GOT3 (cell line): ENCODE measurements around the gene GIPC3.

Experiments
- DNase-seq: peaks from one replicate; lab custom pipeline; 2025; ENCODE audit warnings: mixed read lengths; lab: John Stamatoyannopoulos, UW

GIPC3 gene

GRCh38 chr19:3605361-3605760, 20.1 kb downstream of the GIPC3 start:
- DNase-seq, result no peak

- no peak for DNase-seq
Observed at GRCh38 chr19:3605770-3606169, 20.5 kb downstream of the GIPC3 start.

- DNase-seq, result no peak
Observed at GRCh38 chr19:3606174-3606689, 21.0 kb downstream of the GIPC3 start.

GRCh38 chr19:3606690-3607289, 21.5 kb downstream of the GIPC3 start, which contains the start of gene TBXA2R:
TSS of gene TBXA2R (minus strand) at chr19:3606875. CDS start at chr19:3600634, 6,241 bp downstream.
- DNase-seq, result peak; percentile 47

- DNase-seq, result no peak
Observed at GRCh38 chr19:3607303-3608078, 22.2 kb downstream of the GIPC3 start.

GRCh38 chr19:3608079-3608641, 22.9 kb downstream of the GIPC3 start:
- DNase-seq, result no peak

GRCh38 chr19:3608750-3609322, 23.6 kb downstream of the GIPC3 start:
- no peak for DNase-seq

GRCh38 chr19:3609779-3610719, 24.8 kb downstream of the GIPC3 start:
- no peak for DNase-seq

- no peak for DNase-seq
Observed at GRCh38 chr19:3610745-3611717, 25.8 kb downstream of the GIPC3 start.

- no peak for DNase-seq
Observed at GRCh38 chr19:3611841-3612240, 26.6 kb downstream of the GIPC3 start.

- no peak for DNase-seq
Observed at GRCh38 chr19:3612330-3612729, 27.1 kb downstream of the GIPC3 start.

- no peak for DNase-seq
Observed at GRCh38 chr19:3612901-3613741, 27.8 kb downstream of the GIPC3 start.

- no peak for DNase-seq
Observed at GRCh38 chr19:3613818-3614661, 28.8 kb downstream of the GIPC3 start.

GRCh38 chr19:3614858-3615505, 29.7 kb downstream of the GIPC3 start:
- DNase-seq, result no peak

- no peak for DNase-seq
Observed at GRCh38 chr19:3615524-3616135, 30.4 kb downstream of the GIPC3 start.

- no peak for DNase-seq
Observed at GRCh38 chr19:3617463-3617862, 32.2 kb downstream of the GIPC3 start.

GRCh38 chr19:3618144-3618810, 33.0 kb downstream of the GIPC3 start:
- no peak for DNase-seq
